Tibial nerve (tissue), 4 donors: ENCODE data around the gene CAMTA1.

Experiments used
- CTCF ChIP-seq, 5 experiments: fragments of 200-600 bp in 3 of 5; fragments of 450-650 bp in 2 of 5; sonication (generic) in 3 of 5; IDR thresholded peaks; one replicate each; pipeline ENCODE4 v1.5.1; 2016 to 2019; ENCODE audit warnings: antibody characterized with exemption in 5 of 5, mild to moderate bottlenecking in 3 of 5, moderate library complexity in 2 of 5
- EP300 ChIP-seq, 2 donors: sonication (generic); formaldehyde crosslinking; IDR thresholded peaks; one replicate each; pipeline ENCODE4 v1.6.1; 2017; ENCODE audit warnings: antibody characterized with exemption in 2 of 2, mild to moderate bottlenecking in 1 of 2
- POLR2A ChIP-seq, 2 donors: fragments of 450-650 bp; IDR thresholded peaks; one replicate each; pipeline ENCODE4 v1.6.1; 2017; ENCODE audit warnings: antibody characterized with exemption in 2 of 2, mild to moderate bottlenecking in 2 of 2, moderate library complexity in 2 of 2

DNA sequence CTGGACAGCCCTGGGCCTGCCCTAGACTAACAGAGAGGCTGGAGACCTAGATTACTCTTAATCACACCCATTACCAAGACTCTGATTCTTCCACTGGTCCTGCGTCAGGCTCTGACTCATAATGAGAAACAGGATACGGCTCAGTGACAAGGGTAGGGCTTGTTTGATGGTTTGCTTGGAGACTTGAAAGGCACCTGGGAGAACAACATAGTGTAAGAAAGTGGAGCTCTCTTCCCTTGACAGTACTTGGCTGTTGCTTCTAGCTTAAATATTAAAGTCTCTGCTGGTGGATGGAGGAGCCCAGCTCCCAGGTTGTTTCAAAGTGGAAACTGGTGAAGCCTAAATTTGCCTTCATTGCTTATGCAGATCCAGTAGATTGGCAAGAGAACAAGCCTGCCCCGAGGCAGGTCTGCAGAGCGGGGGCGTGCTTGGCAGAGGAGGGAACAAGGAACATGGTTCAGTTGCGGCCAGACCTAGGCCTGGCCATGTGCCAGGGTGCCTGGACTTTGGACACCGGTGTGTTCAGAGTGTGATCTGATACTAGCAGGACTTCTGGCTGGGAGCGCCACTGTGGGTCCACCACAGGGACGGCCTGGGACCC lies 480.6 kb downstream of the CAMTA1 start:
- no peak for TF ChIP-seq EP300 (IDR thresholded peaks at IDR 0.05)
- no peak for TF ChIP-seq CTCF (IDR thresholded peaks at IDR 0.05)
- no peak for TF ChIP-seq POLR2A (IDR thresholded peaks at IDR 0.05)
